Muscle of arm (tissue), 12 donors: ENCODE measurements around the gene ABCC3. TPM values are rescaled to one million over a fixed set of nuclear protein-coding genes. Genes with fewer than 3 reads are reported as not detected.

Experiments used
- DNase-seq: peaks from one replicate; pipeline ENCODE4 v3.0.0-alpha.2; 2013
- polyA plus RNA-seq, 12 donors: library from polyadenylated mRNA; unstranded; fragments of 120-200 nt; gene quantifications; one replicate each; pipeline ENCODE4 v1.2.1, GENCODE V29; 2013; ENCODE audit not compliant: insufficient read length in 12 of 12

ABCC3 gene
- polyA plus RNA-seq, 12 donors: 0.32 to 40.4 (median 0.67) TPM; not detected in 1

GRCh38 chr17:50605429-50605828 lies 29.3 kb upstream of the ABCC3 start:
- DNase-seq: no peak

GRCh38 chr17:50607522-50608175 lies 27.0 kb upstream of the ABCC3 start:
- no peak for DNase-seq

- DNase-seq: no peak
Observed at GRCh38 chr17:50608700-50609379, 25.8 kb upstream of the ABCC3 start.

DNA sequence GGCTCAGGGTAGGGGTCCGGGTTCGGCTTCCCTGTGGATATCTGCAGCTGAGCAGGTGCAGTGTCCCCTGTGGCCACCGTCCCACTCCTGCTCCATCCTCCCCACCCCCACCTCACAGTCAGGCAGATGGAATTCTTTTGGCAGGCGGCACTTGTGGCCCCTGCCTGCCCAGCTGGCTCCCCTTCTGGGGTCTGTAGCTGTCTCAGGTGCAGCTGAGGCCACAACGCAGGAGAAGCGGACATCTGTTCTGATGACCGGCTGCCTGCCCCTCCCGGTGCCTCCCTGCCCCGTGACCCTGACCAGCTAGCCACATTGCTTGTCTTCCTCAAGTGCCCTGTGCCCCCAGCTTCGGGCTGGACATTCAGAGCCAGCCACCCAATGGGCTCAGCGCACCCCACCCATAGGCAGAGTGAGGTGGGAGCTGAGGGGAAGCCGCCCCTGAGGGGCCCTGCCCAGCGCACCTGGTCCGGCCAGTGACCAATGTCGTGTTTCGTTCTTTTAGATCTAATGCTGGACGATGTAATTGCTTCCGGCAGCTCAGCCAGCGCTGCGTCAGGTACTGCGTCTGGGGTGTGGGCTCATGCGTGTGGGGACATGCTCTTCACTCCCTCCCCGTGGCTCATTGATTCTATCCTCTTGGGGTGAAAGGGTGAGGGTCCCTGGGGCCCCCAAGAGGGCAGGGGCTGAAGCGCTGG lies 25.2 kb upstream of the ABCC3 start:
- DNase-seq: no peak

GRCh38 chr17:50611634-50612033 lies 23.0 kb upstream of the ABCC3 start:
- DNase-seq: no peak

DNA sequence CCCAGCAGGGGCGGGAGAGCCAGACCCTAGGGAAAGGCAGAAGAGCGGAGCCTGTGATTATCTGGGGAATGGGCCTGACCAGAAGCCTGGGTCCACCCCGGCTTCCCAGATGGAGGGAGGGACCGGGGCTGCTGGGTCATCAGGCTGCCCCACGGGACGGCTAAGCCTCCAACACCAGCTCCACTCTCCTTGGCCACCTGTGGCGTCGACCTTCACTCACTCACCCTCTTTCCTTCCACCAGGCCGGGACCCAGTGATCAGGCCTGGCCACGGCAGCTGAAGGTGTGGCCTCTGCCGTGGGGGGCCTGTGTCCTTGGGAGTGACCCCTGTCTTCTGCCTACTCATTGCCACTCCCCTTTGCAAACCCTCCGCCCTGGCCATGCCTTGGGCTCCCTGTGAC lies 22.4 kb upstream of the ABCC3 start:
- no peak for DNase-seq

- DNase-seq: peak; percentile 52
Observed at GRCh38 chr17:50613007-50613992, 21.4 kb upstream of the ABCC3 start.

GRCh38 chr17:50614471-50615051 lies 20.1 kb upstream of the ABCC3 start:
- DNase-seq: no peak

GRCh38 chr17:50615828-50616227 lies 18.9 kb upstream of the ABCC3 start:
- no peak for DNase-seq

DNA sequence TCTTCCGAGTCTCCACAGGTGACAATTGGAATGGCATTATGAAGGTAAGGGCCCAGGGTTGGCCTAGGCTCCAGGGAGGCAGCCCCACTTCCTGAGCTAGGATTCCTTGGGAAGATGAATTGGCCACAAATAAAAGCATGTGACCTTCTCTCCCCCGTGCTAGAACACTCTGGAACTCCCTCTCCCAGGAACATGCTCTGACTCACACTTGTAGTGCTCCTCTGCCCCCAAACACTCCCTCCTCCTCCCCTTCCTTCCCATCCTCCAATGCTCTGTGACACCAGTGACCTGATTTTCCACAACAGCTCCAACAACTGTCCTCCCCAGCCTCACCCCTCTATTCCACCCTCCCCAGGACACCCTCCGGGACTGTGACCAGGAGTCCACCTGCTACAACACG lies 16.4 kb upstream of the ABCC3 start:
- no peak for DNase-seq

- DNase-seq: no peak
Observed at GRCh38 chr17:50618941-50619340, 15.7 kb upstream of the ABCC3 start.

DNA sequence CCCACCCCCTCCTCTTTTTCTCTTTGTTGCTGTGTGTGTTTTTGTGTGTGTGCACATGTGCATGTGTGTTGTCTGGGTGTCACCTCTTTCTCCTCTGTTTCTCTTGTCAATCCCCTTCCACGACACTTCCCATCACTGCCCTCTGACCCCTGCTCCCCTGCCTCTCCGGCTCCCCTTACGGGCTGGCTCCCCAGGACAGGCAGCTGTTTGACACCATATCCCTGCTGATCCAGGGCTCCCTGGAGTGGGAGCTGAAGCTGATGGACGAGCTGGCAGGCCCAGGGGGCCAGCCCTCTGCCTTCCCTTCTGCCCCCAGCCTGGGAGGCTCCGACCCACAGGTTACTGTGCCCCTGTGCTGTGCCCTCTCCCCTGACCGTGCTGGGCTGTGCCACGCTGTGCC lies 15.2 kb upstream of the ABCC3 start:
- DNase-seq: no peak

DNA sequence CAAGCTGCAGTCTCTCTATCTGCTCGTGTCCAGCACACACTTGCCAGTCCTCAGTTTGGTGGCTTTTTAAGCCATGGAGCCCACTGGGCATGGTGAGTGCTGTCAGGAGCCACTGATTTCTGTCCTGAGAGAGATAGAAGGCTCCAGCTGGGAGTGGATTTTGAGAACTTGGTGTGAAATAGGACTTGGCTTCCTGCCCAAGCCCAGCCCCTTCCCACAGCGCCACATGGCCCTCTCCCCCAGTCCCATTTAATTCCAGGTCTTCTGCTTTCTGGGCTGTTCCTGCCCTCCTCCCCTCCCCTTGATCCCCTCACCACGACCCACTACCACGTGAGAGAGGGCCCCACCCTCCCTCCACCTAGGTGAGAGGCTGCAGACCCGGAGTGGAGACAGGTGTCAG lies 14.4 kb upstream of the ABCC3 start:
- DNase-seq: no peak

DNA sequence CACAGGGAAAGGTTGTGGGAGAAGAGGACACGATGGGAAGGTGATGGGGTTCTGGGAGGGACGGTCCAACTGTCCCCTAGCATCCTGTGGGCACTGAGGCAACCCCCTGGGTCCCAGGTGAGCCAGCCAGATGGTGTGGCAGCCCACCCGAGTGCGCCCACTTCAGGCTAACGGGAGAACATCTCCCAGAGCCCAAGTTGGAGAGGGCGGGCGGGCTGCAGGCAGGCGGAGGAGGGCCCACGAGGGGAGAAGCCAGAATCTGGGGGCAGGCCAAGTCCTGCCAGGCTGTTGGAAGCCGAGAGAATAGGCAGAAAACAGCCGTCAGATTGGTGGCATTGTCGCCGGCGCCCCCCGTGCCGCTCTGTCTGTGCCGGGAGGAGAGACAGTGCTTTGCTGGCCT lies 13.8 kb upstream of the ABCC3 start:
- no peak for DNase-seq

DNA sequence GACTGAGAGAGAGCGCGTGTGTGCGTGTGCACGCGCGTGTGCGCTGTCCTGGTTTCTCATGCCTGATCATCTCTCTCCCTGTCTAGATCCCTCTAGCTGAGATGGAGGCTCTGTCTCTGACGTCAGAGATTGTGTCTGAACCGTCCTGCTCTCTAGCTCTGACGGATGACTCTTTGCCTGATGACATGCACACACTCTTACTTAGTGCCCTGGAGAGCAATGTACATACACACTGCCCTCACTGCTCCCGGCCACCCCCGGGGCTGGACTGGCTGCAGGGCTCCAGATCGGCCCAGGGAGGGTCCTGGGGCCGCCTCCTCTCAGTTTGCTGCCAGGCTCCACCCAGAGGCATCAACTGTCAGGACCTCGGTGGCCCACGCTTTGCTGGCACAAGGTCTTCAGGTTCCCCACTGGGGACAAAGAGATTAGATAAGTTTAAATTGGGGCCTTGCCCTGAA lies 13.1 kb upstream of the ABCC3 start:
- no peak for DNase-seq

GRCh38 chr17:50624321-50624934 lies 10.3 kb upstream of the ABCC3 start:
- DNase-seq: no peak

- DNase-seq: no peak
Observed at GRCh38 chr17:50625032-50625871, 9.4 kb upstream of the ABCC3 start.

- peak; percentile 63 for DNase-seq
Observed at GRCh38 chr17:50626037-50626574, 8.6 kb upstream of the ABCC3 start.

GRCh38 chr17:50627036-50627781 lies 7.5 kb upstream of the ABCC3 start:
- DNase-seq: no peak
